HepG2 (cell line): Measurements from ENCODE around the gene FRAS1. TPM values are rescaled to one million over a fixed set of nuclear protein-coding genes. Genes with fewer than 3 reads are reported as not detected.
A peak's percentile ranks its signal among the peaks of the same experiment; 100 is the strongest.

ENCODE experiments used
- ATAC-seq: fragments of 200-7000 bp; cut with Tn5 transposase; 3 replicates; pipeline ENCODE4 v1.9.1; 2020; ENCODE audit warnings: mild to moderate bottlenecking, moderate library complexity
- BruUV-seq: library from RNA; stranded (reverse); fragments of 400-500 nt; replicated peaks from 2 replicates; lab custom pipeline; 2021; lab: Mats Ljungman, UMichigan
- CTCF ChIA-PET: fragments of 300-600 bp; formaldehyde crosslinking; extraction: SDS; loops from one replicate; lab custom pipeline; 2021; ENCODE audit warnings: low total read pairs, inconsistent platforms, low intra/inter-chr PET ratio; lab: Yijun Ruan, JAX
- POLR2A ChIA-PET: fragments of 350-600 bp; sonication (Branson Sonifier 250); formaldehyde crosslinking; loops from one replicate; lab custom pipeline; 2020; ENCODE audit warnings: antibody characterized with exemption, inconsistent platforms; lab: Yijun Ruan, JAX
- DNase-seq: peaks from one replicate; pipeline ENCODE4 v3.0.0-alpha.2; 2015; ENCODE audit warnings: low spot score
- FAIRE-seq: peaks from 3 replicates; lab custom pipeline; 2011; peaks lifted over from hg19 to GRCh38; lab: Jason Lieb, UNC
- H2AFZ ChIP-seq: one replicate; pipeline ENCODE4 v1.6.1; 2011; ENCODE audit warnings: low read length, inconsistent platforms
- H3K27ac ChIP-seq: fragments of 300-600 bp; 3 replicates; pipeline ENCODE4 v1.8.0; 2011; ENCODE audit warnings: mixed run types, mild to moderate bottlenecking, mixed read lengths, low read length, inconsistent platforms; ENCODE audit not compliant: insufficient read depth; ENCODE audit errors: extremely low read length
- H3K27me3 ChIP-seq, 2 experiments: fragments of 200-600 bp in 1 of 2; 2 replicates in 1 of 2; 3 replicates in 1 of 2; pipeline versions ENCODE4 v1.6.0 to v1.8.0; 2011; ENCODE audit warnings: low read length in 2 of 2, mild to moderate bottlenecking in 2 of 2, moderate library complexity in 2 of 2, inconsistent platforms in 1 of 2; ENCODE audit not compliant: insufficient read depth in 2 of 2, control insufficient read depth in 1 of 2
- H3K36me3 ChIP-seq, 2 experiments: fragments of 200-600 bp in 1 of 2; replicated peaks in 1 of 2; 2 replicates in 1 of 2; 3 replicates in 1 of 2; pipeline versions ENCODE4 v1.5.1 to v1.8.0; 2011; ENCODE audit warnings: low read length in 2 of 2, inconsistent platforms in 1 of 2; ENCODE audit not compliant: insufficient read depth in 2 of 2, control insufficient read depth in 1 of 2
- H3K4me1 ChIP-seq: 2 replicates; pipeline ENCODE4 v1.5.1; 2012; ENCODE audit warnings: low read length, inconsistent platforms; ENCODE audit not compliant: insufficient read depth
- H3K4me2 ChIP-seq: 2 replicates; pipeline ENCODE4 v1.6.0; 2011; ENCODE audit warnings: low read depth, low read length, inconsistent platforms
- H3K4me3 ChIP-seq, 3 experiments: fragments of 200-600 bp in 1 of 3; sonication (generic), shearing (Covaris generic) in 1 of 3; replicated peaks in 1 of 3; 2 replicates each; pipeline ENCODE4 v1.5.1; 2011 to 2016; ENCODE audit warnings: low read length in 3 of 3, inconsistent platforms in 2 of 3, low read depth in 2 of 3, mild to moderate bottlenecking in 2 of 3, control low read depth in 1 of 3, mixed read lengths in 1 of 3; ENCODE audit not compliant: insufficient read depth in 1 of 3
- H3K79me2 ChIP-seq: one replicate; pipeline ENCODE4 v1.6.1; 2011; ENCODE audit warnings: low read length, inconsistent platforms; ENCODE audit not compliant: insufficient read depth
- H3K9ac ChIP-seq: 2 replicates; pipeline ENCODE4 v1.6.0; 2011; ENCODE audit warnings: mild to moderate bottlenecking, low read depth, low read length, inconsistent platforms; ENCODE audit not compliant: insufficient read depth
- H3K9me3 ChIP-seq: 2 replicates; pipeline ENCODE4 v1.5.1; 2012; ENCODE audit warnings: mild to moderate bottlenecking, low read length
- H4K20me1 ChIP-seq: 2 replicates; pipeline ENCODE4 v1.6.0; 2011; ENCODE audit warnings: inconsistent platforms, mild to moderate bottlenecking, low read length, moderate library complexity; ENCODE audit not compliant: insufficient read depth
- FOXA3 ChIP-seq: IDR thresholded peaks from 2 replicates; pipeline ENCODE4 v1.6.1; 2016; ENCODE audit warnings: missing genetic modification reagents, missing compliant biosample characterization
- KAT7 ChIP-seq: IDR thresholded peaks from 2 replicates; pipeline ENCODE4 v1.6.1; 2018; ENCODE audit warnings: borderline replicate concordance, missing compliant biosample characterization
- RFX5 ChIP-seq: IDR thresholded peaks from 2 replicates; pipeline ENCODE4 v1.6.1; 2011; ENCODE audit warnings: low read depth, low read length, improper control_type of control experiment
- SMC3 ChIP-seq: IDR thresholded peaks from 2 replicates; pipeline ENCODE4 v1.6.1; 2011; ENCODE audit warnings: low read length, improper control_type of control experiment
- THAP11 ChIP-seq: IDR thresholded peaks from 2 replicates; pipeline ENCODE4 v1.6.1; 2016; ENCODE audit warnings: missing biosample characterization, missing genetic modification reagents
- ZNF20 ChIP-seq: sonication (generic); formaldehyde crosslinking; IDR thresholded peaks from 2 replicates; pipeline ENCODE4 v1.4.0; 2020; ENCODE audit warnings: mild to moderate bottlenecking, moderate library complexity, missing genetic modification reagents
- WGBS: methylation state at CpG from one replicate; pipeline ENCODE4 v1.1.6; 2017; ENCODE audit warnings: low lambda C conversion rate; 5-methylcytosine and 5-hydroxymethylcytosine counted together
- in situ Hi-C: cut with HindIII; loops from 2 replicates; pipeline ENCODE4 v1.10.0; 2017; ENCODE audit warnings: low pct_unique_long_range_greater_than_20kb; ENCODE audit not compliant: extremely low pct_ligation_motif_present
- intact Hi-C: fragments of 100-400 bp; cut with micrococcal nuclease; formaldehyde crosslinking; loops from one replicate; pipeline ENCODE4 v1.10.0; 2022; ENCODE audit not compliant: unreplicated experiment
- polyA plus RNA-seq, 8 experiments: library from polyadenylated mRNA; depleted of rRNA in 3 of 8; stranded (reverse) in 7 of 8; unstranded in 1 of 8; fragments of >200 nt; fragmentation: Illumina TruSeq in 4 of 8; extraction: Trizol in 4 of 8; gene quantifications; 2 replicates each; pipeline versions ENCODE4 v1.2.1 to v1.2.3, GENCODE V29; 2011 to 2016; ENCODE audit warnings: low read depth in 4 of 8, missing spikeins in 1 of 8, mixed read lengths in 1 of 8; ENCODE audit not compliant: insufficient read depth in 1 of 8
- total RNA-seq, 5 experiments: library from RNA; depleted of rRNA; stranded (reverse); fragments of >200 nt; fragmentation: Illumina TruSeq; extraction: Trizol; gene quantifications; 2 replicates each; pipeline ENCODE4 v1.2.3, GENCODE V29; 2016; ENCODE audit warnings: low read depth in 1 of 5
- TF ChIP-seq, protein P1 (sequence below): IDR thresholded peaks from 2 replicates; pipeline ENCODE4 v1.6.1; 2016; ENCODE audit warnings: missing genetic modification reagents, missing compliant biosample characterization
- TF ChIP-seq, protein P2 (sequence below): sonication (generic); formaldehyde crosslinking; IDR thresholded peaks from 2 replicates; pipeline ENCODE4 v1.4.0; 2020; ENCODE audit warnings: missing genetic modification reagents, borderline replicate concordance
- TF ChIP-seq, protein P3 (sequence below): sonication (generic); formaldehyde crosslinking; IDR thresholded peaks from 2 replicates; pipeline ENCODE4 v1.4.0; 2020; ENCODE audit warnings: missing genetic modification reagents
- TF ChIP-seq, protein P4 (sequence below): sonication (generic); formaldehyde crosslinking; IDR thresholded peaks from 2 replicates; pipeline ENCODE4 v1.9.0; 2022; ENCODE audit warnings: missing genetic modification reagents, mild to moderate bottlenecking, borderline replicate concordance
- TF ChIP-seq, protein P5 (sequence below): sonication (generic); formaldehyde crosslinking; IDR thresholded peaks from 2 replicates; pipeline ENCODE4 v1.4.0; 2020; ENCODE audit warnings: mild to moderate bottlenecking, missing genetic modification reagents, borderline replicate concordance

FRAS1 gene
- total and polyA plus RNA-seq, 2 of the 13 experiments (the other 11 are each of a cell fraction or from before 2014, with no cell fraction given) = 22.5 to 31.6 TPM

- Histone ChIP-seq H3K79me2 (no peaks in the 10 kb centered on the region), H3K4me2 (no peak overlapping the region), H3K4me3 (no peak overlapping the region), H3K9ac (no peak overlapping the region), H4K20me1 (no peaks in the 10 kb centered on the region), H3K27me3 (no peaks in the 10 kb centered on the region), H2AFZ (no peak overlapping the region), H3K36me3 (peaks cover 12 to 45% of the 10 kb centered on the region in 2 experiments), H3K27ac (no peak overlapping the region), H3K9me3 (no peaks in the 10 kb centered on the region), H3K4me1 (peaks cover 23% of the 10 kb centered on the region)
- ChIA-PET POLR2A (no interaction called here), CTCF (interaction anchor here (0.8 to 2.1 kb wide), 3 partner anchors 458 to 557 kb away, joined by 3 to 6 read pairs (median 4); no protein-coding TSS in a partner anchor)
- DNase-seq (peak; percentile 11), FAIRE-seq (peak; percentile 55), ATAC-seq (no peak)
- TSS peak; percentile 16 for BruUV-seq
- 32% methylated on average over 3 of the region's 3 CpGs for WGBS
- in situ Hi-C loops (no loop called here), intact Hi-C loops (loop anchor here (1.0 to 2.0 kb wide), 3 partner anchors 460 to 558 kb away; partner anchors contain the start of gene FRAS1)
- TF ChIP-seq THAP11 (CRISPR knock-in tag) = no peak
- no peak for TF ChIP-seq FOXA3 (CRISPR knock-in tag)
- TF ChIP-seq, protein P1, sequence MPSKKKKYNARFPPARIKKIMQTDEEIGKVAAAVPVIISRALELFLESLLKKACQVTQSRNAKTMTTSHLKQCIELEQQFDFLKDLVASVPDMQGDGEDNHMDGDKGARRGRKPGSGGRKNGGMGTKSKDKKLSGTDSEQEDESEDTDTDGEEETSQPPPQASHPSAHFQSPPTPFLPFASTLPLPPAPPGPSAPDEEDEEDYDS (CRISPR knock-in tag) = no peak
- TF ChIP-seq, protein P2, sequence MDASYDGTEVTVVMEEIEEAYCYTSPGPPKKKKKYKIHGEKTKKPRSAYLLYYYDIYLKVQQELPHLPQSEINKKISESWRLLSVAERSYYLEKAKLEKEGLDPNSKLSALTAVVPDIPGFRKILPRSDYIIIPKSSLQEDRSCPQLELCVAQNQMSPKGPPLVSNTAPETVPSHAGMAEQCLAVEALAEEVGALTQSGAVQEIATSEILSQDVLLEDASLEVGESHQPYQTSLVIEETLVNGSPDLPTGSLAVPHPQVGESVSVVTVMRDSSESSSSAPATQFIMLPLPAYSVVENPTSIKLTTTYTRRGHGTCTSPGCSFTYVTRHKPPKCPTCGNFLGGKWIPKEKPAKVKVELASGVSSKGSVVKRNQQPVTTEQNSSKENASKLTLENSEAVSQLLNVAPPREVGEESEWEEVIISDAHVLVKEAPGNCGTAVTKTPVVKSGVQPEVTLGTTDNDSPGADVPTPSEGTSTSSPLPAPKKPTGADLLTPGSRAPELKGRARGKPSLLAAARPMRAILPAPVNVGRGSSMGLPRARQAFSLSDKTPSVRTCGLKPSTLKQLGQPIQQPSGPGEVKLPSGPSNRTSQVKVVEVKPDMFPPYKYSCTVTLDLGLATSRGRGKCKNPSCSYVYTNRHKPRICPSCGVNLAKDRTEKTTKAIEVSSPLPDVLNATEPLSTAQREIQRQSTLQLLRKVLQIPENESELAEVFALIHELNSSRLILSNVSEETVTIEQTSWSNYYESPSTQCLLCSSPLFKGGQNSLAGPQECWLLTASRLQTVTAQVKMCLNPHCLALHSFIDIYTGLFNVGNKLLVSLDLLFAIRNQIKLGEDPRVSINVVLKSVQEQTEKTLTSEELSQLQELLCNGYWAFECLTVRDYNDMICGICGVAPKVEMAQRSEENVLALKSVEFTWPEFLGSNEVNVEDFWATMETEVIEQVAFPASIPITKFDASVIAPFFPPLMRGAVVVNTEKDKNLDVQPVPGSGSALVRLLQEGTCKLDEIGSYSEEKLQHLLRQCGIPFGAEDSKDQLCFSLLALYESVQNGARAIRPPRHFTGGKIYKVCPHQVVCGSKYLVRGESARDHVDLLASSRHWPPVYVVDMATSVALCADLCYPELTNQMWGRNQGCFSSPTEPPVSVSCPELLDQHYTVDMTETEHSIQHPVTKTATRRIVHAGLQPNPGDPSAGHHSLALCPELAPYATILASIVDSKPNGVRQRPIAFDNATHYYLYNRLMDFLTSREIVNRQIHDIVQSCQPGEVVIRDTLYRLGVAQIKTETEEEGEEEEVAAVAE (CRISPR knock-in tag) = no peak
- TF ChIP-seq KAT7 (CRISPR knock-in tag) = no peak
- peak; percentile 62 for TF ChIP-seq SMC3
- no peak for TF ChIP-seq ZNF20 (CRISPR knock-in tag)
- no peak for TF ChIP-seq RFX5
- TF ChIP-seq, protein P3, sequence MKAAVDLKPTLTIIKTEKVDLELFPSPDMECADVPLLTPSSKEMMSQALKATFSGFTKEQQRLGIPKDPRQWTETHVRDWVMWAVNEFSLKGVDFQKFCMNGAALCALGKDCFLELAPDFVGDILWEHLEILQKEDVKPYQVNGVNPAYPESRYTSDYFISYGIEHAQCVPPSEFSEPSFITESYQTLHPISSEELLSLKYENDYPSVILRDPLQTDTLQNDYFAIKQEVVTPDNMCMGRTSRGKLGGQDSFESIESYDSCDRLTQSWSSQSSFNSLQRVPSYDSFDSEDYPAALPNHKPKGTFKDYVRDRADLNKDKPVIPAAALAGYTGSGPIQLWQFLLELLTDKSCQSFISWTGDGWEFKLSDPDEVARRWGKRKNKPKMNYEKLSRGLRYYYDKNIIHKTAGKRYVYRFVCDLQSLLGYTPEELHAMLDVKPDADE (CRISPR knock-in tag) = no peak
- TF ChIP-seq, protein P4, sequence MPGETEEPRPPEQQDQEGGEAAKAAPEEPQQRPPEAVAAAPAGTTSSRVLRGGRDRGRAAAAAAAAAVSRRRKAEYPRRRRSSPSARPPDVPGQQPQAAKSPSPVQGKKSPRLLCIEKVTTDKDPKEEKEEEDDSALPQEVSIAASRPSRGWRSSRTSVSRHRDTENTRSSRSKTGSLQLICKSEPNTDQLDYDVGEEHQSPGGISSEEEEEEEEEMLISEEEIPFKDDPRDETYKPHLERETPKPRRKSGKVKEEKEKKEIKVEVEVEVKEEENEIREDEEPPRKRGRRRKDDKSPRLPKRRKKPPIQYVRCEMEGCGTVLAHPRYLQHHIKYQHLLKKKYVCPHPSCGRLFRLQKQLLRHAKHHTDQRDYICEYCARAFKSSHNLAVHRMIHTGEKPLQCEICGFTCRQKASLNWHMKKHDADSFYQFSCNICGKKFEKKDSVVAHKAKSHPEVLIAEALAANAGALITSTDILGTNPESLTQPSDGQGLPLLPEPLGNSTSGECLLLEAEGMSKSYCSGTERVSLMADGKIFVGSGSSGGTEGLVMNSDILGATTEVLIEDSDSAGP (CRISPR knock-in tag) = no peak
- TF ChIP-seq, protein P5, sequence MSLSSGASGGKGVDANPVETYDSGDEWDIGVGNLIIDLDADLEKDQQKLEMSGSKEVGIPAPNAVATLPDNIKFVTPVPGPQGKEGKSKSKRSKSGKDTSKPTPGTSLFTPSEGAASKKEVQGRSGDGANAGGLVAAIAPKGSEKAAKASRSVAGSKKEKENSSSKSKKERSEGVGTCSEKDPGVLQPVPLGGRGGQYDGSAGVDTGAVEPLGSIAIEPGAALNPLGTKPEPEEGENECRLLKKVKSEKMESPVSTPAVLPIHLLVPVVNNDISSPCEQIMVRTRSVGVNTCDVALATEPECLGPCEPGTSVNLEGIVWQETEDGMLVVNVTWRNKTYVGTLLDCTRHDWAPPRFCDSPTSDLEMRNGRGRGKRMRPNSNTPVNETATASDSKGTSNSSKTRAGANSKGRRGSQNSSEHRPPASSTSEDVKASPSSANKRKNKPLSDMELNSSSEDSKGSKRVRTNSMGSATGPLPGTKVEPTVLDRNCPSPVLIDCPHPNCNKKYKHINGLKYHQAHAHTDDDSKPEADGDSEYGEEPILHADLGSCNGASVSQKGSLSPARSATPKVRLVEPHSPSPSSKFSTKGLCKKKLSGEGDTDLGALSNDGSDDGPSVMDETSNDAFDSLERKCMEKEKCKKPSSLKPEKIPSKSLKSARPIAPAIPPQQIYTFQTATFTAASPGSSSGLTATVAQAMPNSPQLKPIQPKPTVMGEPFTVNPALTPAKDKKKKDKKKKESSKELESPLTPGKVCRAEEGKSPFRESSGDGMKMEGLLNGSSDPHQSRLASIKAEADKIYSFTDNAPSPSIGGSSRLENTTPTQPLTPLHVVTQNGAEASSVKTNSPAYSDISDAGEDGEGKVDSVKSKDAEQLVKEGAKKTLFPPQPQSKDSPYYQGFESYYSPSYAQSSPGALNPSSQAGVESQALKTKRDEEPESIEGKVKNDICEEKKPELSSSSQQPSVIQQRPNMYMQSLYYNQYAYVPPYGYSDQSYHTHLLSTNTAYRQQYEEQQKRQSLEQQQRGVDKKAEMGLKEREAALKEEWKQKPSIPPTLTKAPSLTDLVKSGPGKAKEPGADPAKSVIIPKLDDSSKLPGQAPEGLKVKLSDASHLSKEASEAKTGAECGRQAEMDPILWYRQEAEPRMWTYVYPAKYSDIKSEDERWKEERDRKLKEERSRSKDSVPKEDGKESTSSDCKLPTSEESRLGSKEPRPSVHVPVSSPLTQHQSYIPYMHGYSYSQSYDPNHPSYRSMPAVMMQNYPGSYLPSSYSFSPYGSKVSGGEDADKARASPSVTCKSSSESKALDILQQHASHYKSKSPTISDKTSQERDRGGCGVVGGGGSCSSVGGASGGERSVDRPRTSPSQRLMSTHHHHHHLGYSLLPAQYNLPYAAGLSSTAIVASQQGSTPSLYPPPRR (CRISPR knock-in tag) = no peak
These were observed 460.0 kb downstream of the FRAS1 start for GRCh38 chr4:78517050-78517652.
